A172 (cell line): ENCODE data around the gene HEPACAM. TPM values are rescaled to one million over a fixed set of nuclear protein-coding genes. Genes with fewer than 3 reads are reported as not detected.

Experiments used
- total RNA-seq: library from RNA; depleted of rRNA; stranded (reverse); fragments of >200 nt; shearing (Covaris generic); gene quantifications from 2 replicates; pipeline ENCODE4 v1.2.3, GENCODE V29; 2014; rRNA removed

HEPACAM gene
- total RNA-seq, 1 experiment from 2014 or later: not detected

Other genes starting within 250 kb of the HEPACAM start
- gene NRGN, start 196.1 kb downstream of the HEPACAM start, total RNA-seq: 0.45 and 0.46 TPM in 2 replicates
- not detected in 2 replicates for gene VSIG2, start 183.8 kb downstream of the HEPACAM start, total RNA-seq
- 0.10 TPM in 2 replicates for gene ESAM, start 173.8 kb downstream of the HEPACAM start, total RNA-seq
- gene MSANTD2, start 135.6 kb downstream of the HEPACAM start, total RNA-seq: 6.7 and 9.6 TPM in 2 replicates
- gene ROBO3, start 70.6 kb downstream of the HEPACAM start, total RNA-seq: 15.1 and 17.1 TPM in 2 replicates
- gene ROBO4, start 38.2 kb downstream of the HEPACAM start, total RNA-seq: 11.7 and 15.9 TPM in 2 replicates
- gene HEPN1, start 16.8 kb downstream of the HEPACAM start, total RNA-seq: not detected in 2 replicates
- gene CCDC15, start 18.2 kb upstream of the HEPACAM start, total RNA-seq: 3.7 and 4.1 TPM in 2 replicates
- gene SLC37A2, start 127.3 kb upstream of the HEPACAM start, total RNA-seq: 0.26 and 1.4 TPM in 2 replicates
- 25.8 and 30.8 TPM in 2 replicates for gene TMEM218, start 175.6 kb upstream of the HEPACAM start, total RNA-seq
- gene PKNOX2, start 228.7 kb upstream of the HEPACAM start, total RNA-seq: 0.12 TPM in 1 of 2 replicates, not detected in the other